SK-N-DZ (cell line): ENCODE measurements around the gene TNXB.
"Not testable (repeated sequence)": the region's sequence is repeated elsewhere in the genome, so short reads cannot be mapped to it uniquely, and the experiment has no call there.

Experiments
- DNase-seq: peaks from one replicate; pipeline ENCODE4 v3.0.0-alpha.2; 2015; ENCODE audit warnings: low spot score

Gene TNXB

DNA sequence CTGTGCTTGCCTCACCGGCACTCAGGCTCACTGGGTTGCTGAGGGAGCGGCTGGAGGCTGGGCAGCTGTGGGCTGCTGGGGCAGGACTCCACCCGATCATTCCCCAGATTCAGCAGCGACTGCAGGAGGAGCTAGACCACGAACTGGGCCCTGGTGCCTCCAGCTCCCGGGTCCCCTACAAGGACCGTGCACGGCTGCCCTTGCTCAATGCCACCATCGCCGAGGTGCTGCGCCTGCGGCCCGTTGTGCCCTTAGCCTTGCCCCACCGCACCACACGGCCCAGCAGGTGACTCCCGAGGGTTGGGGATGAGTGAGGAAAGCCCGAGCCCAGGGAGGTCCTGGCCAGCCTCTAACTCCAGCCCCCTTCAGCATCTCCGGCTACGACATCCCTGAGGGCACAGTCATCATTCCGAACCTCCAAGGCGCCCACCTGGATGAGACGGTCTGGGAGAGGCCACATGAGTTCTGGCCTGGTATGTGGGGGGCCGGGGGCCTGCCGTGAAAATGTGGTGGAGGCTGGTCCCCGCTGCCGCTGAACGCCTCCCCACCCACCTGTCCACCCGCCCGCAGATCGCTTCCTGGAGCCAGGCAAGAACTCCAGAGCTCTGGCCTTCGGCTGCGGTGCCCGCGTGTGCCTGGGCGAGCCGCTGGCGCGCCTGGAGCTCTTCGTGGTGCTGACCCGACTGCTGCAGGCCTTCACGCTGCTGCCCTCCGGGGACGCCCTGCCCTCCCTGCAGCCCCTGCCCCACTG lies 68.7 kb downstream of the TNXB start:
- not testable (repeated sequence) for DNase-seq

DNA sequence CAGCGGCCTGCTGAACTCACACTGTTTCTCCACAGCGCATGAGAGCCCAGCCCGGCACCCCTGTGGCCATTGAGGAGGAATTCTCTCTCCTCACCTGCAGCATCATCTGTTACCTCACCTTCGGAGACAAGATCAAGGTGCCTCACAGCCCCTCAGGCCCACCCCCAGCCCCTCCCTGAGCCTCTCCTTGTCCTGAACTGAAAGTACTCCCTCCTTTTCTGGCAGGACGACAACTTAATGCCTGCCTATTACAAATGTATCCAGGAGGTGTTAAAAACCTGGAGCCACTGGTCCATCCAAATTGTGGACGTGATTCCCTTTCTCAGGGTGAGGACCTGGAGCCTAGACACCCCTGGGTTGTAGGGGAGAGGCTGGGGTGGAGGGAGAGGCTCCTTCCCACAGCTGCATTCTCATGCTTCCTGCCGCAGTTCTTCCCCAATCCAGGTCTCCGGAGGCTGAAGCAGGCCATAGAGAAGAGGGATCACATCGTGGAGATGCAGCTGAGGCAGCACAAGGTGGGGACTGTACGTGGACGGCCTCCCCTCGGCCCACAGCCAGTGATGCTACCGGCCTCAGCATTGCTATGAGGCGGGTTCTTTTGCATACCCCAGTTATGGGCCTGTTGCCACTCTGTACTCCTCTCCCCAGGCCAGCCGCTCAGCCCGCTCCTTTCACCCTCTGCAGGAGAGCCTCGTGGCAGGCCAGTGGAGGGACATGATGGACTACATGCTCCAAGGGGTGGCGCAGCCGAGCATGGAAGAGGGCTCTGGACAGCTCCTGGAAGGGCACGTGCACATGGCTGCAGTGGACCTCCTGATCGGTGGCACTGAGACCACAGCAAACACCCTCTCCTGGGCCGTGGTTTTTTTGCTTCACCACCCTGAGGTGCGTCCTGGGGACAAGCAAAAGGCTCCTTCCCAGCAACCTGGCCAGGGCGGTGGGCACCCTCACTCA lies 69.5 kb downstream of the TNXB start:
- not testable (repeated sequence) for DNase-seq

DNA sequence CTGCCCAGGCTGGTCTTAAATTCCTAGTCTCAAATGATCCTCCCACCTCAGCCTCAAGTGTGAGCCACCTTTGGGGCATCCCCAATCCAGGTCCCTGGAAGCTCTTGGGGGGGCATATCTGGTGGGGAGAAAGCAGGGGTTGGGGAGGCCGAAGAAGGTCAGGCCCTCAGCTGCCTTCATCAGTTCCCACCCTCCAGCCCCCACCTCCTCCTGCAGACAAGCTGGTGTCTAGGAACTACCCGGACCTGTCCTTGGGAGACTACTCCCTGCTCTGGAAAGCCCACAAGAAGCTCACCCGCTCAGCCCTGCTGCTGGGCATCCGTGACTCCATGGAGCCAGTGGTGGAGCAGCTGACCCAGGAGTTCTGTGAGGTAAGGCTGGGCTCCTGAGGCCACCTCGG lies 70.3 kb downstream of the TNXB start:
- not testable (repeated sequence) for DNase-seq

GRCh38 chr6:32037598-32038524 lies 71.3 kb downstream of the TNXB start, which contains the start of gene CYP21A2:
TSS of gene CYP21A2 (plus strand) at chr6:32038415. CDS start at chr6:32038423, 8 bp downstream.
- DNase-seq, result not testable (repeated sequence)

- DNase-seq, result not testable (repeated sequence)
Observed at GRCh38 chr6:32037136-32037535, 72.0 kb downstream of the TNXB start.

- not testable (repeated sequence) for DNase-seq
Observed at GRCh38 chr6:32035283-32036013, 73.7 kb downstream of the TNXB start.

GRCh38 chr6:32029553-32029952 lies 79.6 kb downstream of the TNXB start:
- not testable (repeated sequence) for DNase-seq

DNA sequence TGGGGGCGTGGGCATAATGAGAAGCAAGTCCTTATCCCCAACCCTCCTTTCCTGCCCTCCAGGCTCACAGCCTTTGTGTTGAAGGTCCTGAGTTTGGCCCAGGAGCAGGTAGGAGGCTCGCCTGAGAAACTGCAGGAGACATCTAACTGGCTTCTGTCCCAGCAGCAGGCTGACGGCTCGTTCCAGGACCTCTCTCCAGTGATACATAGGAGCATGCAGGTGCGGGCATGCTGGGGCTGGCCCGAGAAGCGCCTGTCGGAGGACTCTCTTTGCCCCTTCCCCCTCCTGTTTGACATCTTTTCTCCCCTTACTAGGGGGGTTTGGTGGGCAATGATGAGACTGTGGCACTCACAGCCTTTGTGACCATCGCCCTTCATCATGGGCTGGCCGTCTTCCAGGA lies 80.5 kb downstream of the TNXB start:
- not testable (repeated sequence) for DNase-seq

- not testable (repeated sequence) for DNase-seq
Observed at GRCh38 chr6:32022100-32022499, 87.0 kb downstream of the TNXB start.

DNA sequence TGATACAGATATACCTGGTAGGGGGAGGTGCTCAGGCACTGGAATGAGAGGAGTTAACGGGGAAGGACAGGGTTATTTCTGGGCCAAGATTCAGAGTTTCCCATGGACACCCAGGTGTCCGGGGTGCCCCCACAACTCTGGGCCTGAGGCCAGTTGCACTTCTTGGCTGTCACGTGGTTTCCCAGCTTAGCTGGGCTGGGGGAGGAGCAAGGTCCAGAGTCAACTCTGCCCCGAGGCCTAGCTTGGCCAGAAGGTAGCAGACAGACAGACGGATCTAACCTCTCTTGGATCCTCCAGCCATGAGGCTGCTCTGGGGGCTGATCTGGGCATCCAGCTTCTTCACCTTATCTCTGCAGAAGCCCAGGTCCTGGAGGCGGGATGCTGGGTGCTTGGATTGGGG lies 94.6 kb downstream of the TNXB start, which contains the start of gene C4B:
TSS of gene C4B (plus strand) at position 249 of the 400 bp plus-strand sequence. CDS start at position 300, 51 bp downstream.
- DNase-seq, result not testable (repeated sequence)

DNA sequence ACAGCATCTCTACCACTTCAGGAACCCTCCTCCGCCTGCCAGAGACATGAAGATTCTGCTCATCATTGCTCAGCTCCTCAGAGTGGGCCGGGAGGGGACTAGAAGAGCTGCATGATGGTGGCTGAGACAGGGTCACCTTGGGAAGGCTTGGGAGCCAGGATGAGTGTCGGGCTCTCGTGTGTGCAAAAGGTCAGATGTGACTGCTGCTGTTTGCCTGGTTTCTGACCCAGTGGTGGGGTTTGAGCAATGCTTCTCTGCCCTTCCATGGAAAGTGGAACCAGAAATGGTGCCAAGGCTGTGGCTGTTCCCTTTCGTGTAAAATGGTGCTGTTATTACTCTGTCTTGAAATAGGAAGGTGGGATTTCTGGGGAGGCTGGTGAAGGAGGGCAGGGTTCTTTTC lies 95.4 kb downstream of the TNXB start:
- DNase-seq, result not testable (repeated sequence)

DNA sequence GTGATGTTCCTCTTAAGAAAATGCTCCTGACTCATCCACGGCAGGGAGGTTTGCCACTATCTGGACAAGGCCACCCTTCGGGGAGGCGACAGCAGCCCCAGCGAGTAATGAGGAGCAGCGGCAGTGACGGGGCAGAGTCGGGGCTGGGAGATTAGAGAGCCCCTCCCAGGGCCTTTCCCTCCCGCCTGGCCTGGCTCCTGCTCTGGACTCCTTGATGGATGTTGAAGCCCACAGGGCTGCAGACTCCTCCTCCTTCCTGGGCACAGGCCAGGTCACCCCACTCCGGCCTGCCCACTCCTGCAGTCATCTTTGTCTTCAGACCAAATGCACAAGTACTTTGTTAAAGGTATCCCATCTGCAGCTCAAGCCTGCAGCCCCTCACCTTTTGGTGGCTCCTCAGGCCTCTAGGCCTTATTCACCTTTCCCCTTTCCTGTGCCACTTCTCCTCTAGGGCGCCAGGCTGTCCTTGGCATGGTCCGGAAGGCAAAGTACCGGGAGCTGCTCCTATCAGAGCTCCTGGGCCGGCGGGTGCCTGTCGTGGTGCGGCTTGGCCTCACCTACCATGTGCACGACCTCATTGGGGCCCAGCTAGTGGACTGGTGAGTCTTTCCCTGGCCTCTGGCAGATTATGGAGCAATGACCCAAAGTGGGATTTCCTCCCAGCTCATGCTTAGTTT lies 96.1 kb downstream of the TNXB start:
- not testable (repeated sequence) for DNase-seq

GRCh38 chr6:32010856-32011530 lies 98.1 kb downstream of the TNXB start:
- DNase-seq, result not testable (repeated sequence)

GRCh38 chr6:32009537-32009936 lies 99.6 kb downstream of the TNXB start:
- DNase-seq, result not testable (repeated sequence)

GRCh38 chr6:32008616-32009015 lies 100.5 kb downstream of the TNXB start:
- not testable (repeated sequence) for DNase-seq

GRCh38 chr6:32008037-32008436 lies 101.1 kb downstream of the TNXB start:
- DNase-seq, result not testable (repeated sequence)

DNA sequence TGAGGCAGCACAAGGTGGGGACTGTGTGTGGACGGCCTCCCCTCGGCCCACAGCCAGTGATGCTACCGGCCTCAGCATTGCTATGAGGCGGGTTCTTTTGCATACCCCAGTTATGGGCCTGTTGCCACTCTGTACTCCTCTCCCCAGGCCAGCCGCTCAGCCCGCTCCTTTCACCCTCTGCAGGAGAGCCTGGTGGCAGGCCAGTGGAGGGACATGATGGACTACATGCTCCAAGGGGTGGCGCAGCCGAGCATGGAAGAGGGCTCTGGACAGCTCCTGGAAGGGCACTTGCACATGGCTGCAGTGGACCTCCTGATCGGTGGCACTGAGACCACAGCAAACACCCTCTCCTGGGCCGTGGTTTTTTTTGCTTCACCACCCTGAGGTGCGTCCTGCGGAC lies 102.1 kb downstream of the TNXB start:
- DNase-seq, result not testable (repeated sequence)

GRCh38 chr6:32005991-32006529 lies 103.1 kb downstream of the TNXB start:
- not testable (repeated sequence) for DNase-seq

DNA sequence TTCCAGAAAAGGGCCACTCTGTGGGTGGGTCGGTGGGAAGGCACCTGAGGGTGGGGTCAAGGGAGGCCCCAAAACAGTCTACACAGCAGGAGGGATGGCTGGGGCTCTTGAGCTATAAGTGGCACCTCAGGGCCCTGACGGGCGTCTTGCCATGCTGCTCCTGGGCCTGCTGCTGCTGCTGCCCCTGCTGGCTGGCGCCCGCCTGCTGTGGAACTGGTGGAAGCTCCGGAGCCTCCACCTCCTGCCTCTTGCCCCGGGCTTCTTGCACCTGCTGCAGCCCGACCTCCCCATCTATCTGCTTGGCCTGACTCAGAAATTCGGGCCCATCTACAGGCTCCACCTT lies 103.6 kb downstream of the TNXB start:
- not testable (repeated sequence) for DNase-seq
